Mammary epithelial cell (primary cell): Measurements from ENCODE around the gene RPS15A.
"Not testable (repeated sequence)": the region's sequence is repeated elsewhere in the genome, so short reads cannot be mapped to it uniquely, and the experiment has no call there.

Experiments used
- CTCF ChIP-seq, 2 donors: IDR thresholded peaks in 1 of 2; conservative IDR thresholded peaks in 1 of 2; 2 replicates each; pipeline ENCODE4 v1.5.1; 2011 to 2012; ENCODE audit warnings: inconsistent platforms in 2 of 2, low read length in 2 of 2, mild to moderate bottlenecking in 2 of 2, control low read depth in 1 of 2, low read depth in 1 of 2; ENCODE audit not compliant: insufficient read depth in 1 of 2; ENCODE audit errors: extremely low read depth in 1 of 2
- EZH2 ChIP-seq: IDR thresholded peaks from 2 replicates; pipeline ENCODE4 v1.6.1; 2012; ENCODE audit warnings: low read length, inconsistent platforms, borderline replicate concordance

- not testable (repeated sequence) for TF ChIP-seq CTCF (conservative IDR thresholded peaks at IDR 0.05 in 1 of 2, IDR thresholded peaks at IDR 0.05 in 1 of 2; ENCODE audit: extremely low read depth in 1 of 2, insufficient read depth in 1 of 2, low read depth in 1 of 2, low read length in 2 of 2); EZH2
Observed at GRCh38 chr16:18738768-18739167, 51.4 kb downstream of the RPS15A start.
